Measurements from ENCODE around the gene PTPN3. TPM values are rescaled to one million over a fixed set of nuclear protein-coding genes. Genes with fewer than 3 reads are reported as not detected.

Gene PTPN3
- total RNA-seq, 1 experiment from 2014 or later, result 20.2 TPM

DNA sequence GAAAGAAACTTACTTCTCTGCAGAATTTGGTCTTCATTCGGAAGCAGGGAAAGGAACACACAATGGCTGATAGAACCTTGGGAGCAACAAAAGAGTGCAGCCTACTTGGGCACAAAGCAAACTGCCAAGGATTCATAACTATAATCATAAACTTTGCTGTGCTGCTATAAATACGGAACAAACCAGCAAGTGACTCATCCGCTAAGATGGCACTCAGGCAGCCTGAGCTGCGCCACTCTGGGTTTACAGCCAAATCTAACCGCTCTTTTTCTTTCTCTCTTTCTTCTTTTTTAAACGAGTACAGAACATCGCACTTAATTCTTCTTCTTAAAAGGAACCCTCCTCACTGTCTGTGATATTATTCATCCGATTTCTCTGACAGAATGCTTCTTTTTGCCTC is 81.1 kb downstream of the PTPN3 start:
- no peak overlapping the region for H3K4me2 ChIP-seq

DNA sequence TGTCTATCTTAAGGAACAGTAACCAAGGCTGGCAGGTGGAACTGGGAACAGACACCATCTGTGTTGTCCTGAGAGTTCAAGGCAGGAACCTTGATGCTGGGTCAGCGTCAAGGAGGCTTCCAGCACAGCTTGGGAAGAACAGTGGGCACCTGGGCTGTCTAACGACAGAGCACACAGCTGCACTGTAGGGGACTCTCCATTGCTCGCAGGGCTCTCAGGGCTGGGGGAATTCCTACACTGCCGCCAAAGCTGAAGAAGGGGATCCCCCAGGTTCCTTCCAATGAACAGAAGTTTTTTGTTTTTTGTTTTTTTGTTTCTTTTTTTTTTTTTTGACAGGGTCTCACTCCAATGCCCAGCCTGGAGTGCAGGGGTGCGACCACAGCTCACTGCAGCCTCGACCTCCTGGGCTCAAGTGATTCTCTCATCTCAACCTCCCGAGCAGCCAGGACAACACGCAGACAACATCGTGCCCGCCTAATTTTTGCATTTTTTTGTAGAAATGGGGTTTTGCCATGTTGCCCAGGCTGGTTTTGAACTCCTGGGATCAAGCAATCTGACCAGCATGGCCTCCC is 81.9 kb downstream of the PTPN3 start:
- Histone ChIP-seq H3K9me3 (ENCODE audit: insufficient read depth, low read depth) (no peaks in the 10 kb centered on the region), H3K4me3 (no peak overlapping the region), H3K79me2 (ENCODE audit: low read depth) (no peaks in the 10 kb centered on the region), H4K20me1 (ENCODE audit: insufficient read depth) (no peaks in the 10 kb centered on the region), H3K9me2 (ENCODE audit: insufficient read depth) (no peaks in the 10 kb centered on the region), H3K4me2 (no peak overlapping the region), H3F3A (ENCODE audit: insufficient read depth, low read depth) (0 out of 2 replicates have a peak, but pooled peaks cover 4% of the 10 kb centered on the region), H3K36me3 (ENCODE audit: low read depth) (peaks cover 28% of the 10 kb centered on the region; the same call in 1 of the 2 replicates), H3K4me1 (replicated peaks; ENCODE audit: insufficient read depth) (no peaks in the 10 kb centered on the region), H3K27ac (no peak overlapping the region), H3K27me3 (ENCODE audit: insufficient read depth, low read depth) (no peaks in the 10 kb centered on the region), H2AFZ (no peak overlapping the region)
- no peak for TF ChIP-seq EZH2 (IDR thresholded peaks at IDR 0.05; ENCODE audit: low read depth)
- TF ChIP-seq, protein P1, sequence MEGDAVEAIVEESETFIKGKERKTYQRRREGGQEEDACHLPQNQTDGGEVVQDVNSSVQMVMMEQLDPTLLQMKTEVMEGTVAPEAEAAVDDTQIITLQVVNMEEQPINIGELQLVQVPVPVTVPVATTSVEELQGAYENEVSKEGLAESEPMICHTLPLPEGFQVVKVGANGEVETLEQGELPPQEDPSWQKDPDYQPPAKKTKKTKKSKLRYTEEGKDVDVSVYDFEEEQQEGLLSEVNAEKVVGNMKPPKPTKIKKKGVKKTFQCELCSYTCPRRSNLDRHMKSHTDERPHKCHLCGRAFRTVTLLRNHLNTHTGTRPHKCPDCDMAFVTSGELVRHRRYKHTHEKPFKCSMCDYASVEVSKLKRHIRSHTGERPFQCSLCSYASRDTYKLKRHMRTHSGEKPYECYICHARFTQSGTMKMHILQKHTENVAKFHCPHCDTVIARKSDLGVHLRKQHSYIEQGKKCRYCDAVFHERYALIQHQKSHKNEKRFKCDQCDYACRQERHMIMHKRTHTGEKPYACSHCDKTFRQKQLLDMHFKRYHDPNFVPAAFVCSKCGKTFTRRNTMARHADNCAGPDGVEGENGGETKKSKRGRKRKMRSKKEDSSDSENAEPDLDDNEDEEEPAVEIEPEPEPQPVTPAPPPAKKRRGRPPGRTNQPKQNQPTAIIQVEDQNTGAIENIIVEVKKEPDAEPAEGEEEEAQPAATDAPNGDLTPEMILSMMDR (conservative IDR thresholded peaks at IDR 0.05), result no peak
- CTCF ChIA-PET, result no interaction called here
- POLR2A ChIA-PET (ENCODE audit: unreplicated experiment), result no interaction called here
- intact Hi-C loops (cut with micrococcal nuclease; ENCODE audit: unreplicated experiment), result no loop called here
- no TSS peak for BruUV-seq (replicated peaks)
- no peak for DNase-seq

More for the DNA sequence above, 81.1 kb downstream of the PTPN3 start:
- no peaks in the 10 kb centered on the region for H3F3A ChIP-seq (ENCODE audit: insufficient read depth, low read depth)
- no peak overlapping the region for H3K4me3 ChIP-seq
- CTCF ChIA-PET, result no interaction called here
- no peaks in the 10 kb centered on the region for H3K4me1 ChIP-seq (replicated peaks; ENCODE audit: insufficient read depth)
- BruUV-seq (replicated peaks), result no TSS peak
- intact Hi-C loops (cut with micrococcal nuclease; ENCODE audit: unreplicated experiment), result no loop called here
- H3K9me3 ChIP-seq (ENCODE audit: insufficient read depth, low read depth), result no peaks in the 10 kb centered on the region
- no peak for DNase-seq
- H4K20me1 ChIP-seq (ENCODE audit: insufficient read depth), result no peaks in the 10 kb centered on the region
- POLR2A ChIA-PET (ENCODE audit: unreplicated experiment), result no interaction called here
- no peak overlapping the region for H3K27ac ChIP-seq
- TF ChIP-seq, protein P1 (conservative IDR thresholded peaks at IDR 0.05), result no peak
- no peak for TF ChIP-seq EZH2 (IDR thresholded peaks at IDR 0.05; ENCODE audit: low read depth)
- H3K36me3 ChIP-seq (ENCODE audit: low read depth), result peaks cover 30% of the 10 kb centered on the region; the same call in 1 of the 2 replicates
- no peaks in the 10 kb centered on the region for H3K9me2 ChIP-seq (ENCODE audit: insufficient read depth)
- H3K27me3 ChIP-seq (ENCODE audit: insufficient read depth, low read depth), result no peaks in the 10 kb centered on the region
- no peak overlapping the region for H2AFZ ChIP-seq
- H3K79me2 ChIP-seq (ENCODE audit: low read depth), result no peaks in the 10 kb centered on the region

GRCh38 chr9:109414125-109414785 is 83.9 kb downstream of the PTPN3 start:
- ChIA-PET CTCF (interaction anchor here (1.0 kb wide), 1 partner anchor 489 kb away, joined by 3 read pairs; no protein-coding TSS in a partner anchor), POLR2A (ENCODE audit: unreplicated experiment) (no interaction called here)
- BruUV-seq (replicated peaks), result no TSS peak
- no peak overlapping the region for H3K4me3 ChIP-seq
- no peak overlapping the region for H3K27ac ChIP-seq
- no peaks in the 10 kb centered on the region for H3K9me2 ChIP-seq (ENCODE audit: insufficient read depth)
- DNase-seq, result no peak
- H3K36me3 ChIP-seq (ENCODE audit: low read depth), result peaks cover 26% of the 10 kb centered on the region
- no peak overlapping the region for H3K4me2 ChIP-seq
- no peaks in the 10 kb centered on the region for H3K4me1 ChIP-seq (replicated peaks; ENCODE audit: insufficient read depth)
- no peaks in the 10 kb centered on the region for H3K79me2 ChIP-seq (ENCODE audit: low read depth)
- H3K27me3 ChIP-seq (ENCODE audit: insufficient read depth, low read depth), result no peaks in the 10 kb centered on the region
- no peaks in the 10 kb centered on the region for H4K20me1 ChIP-seq (ENCODE audit: insufficient read depth)
- no peaks in the 10 kb centered on the region for H3K9me3 ChIP-seq (ENCODE audit: insufficient read depth, low read depth)
- intact Hi-C loops (cut with micrococcal nuclease; ENCODE audit: unreplicated experiment), result no loop called here
- TF ChIP-seq, protein P1 (conservative IDR thresholded peaks at IDR 0.05), result no peak
- TF ChIP-seq EZH2 (IDR thresholded peaks at IDR 0.05; ENCODE audit: low read depth), result no peak
- no peak overlapping the region for H2AFZ ChIP-seq
- H3F3A ChIP-seq (ENCODE audit: insufficient read depth, low read depth), result 0 out of 2 replicates have a peak, but pooled peaks cover 4% of the 10 kb centered on the region
